ENCODE data around the gene SZRD1.
"Not testable (repeated sequence)": the region's sequence is repeated elsewhere in the genome, so short reads cannot be mapped to it uniquely, and the experiment has no call there.

The SZRD1 gene

GRCh38 chr1:16366722-16367257 lies at the start of gene SZRD1:
SZRD1 (plus strand) TSS chr1:16367242; CDS start chr1:16367258, 16 bp downstream.
- DNase-seq = peak; percentile 92 to 94

GRCh38 chr1:16318555-16318954 lies 48.5 kb upstream of the SZRD1 start:
- no peak for DNase-seq

GRCh38 chr1:16321176-16321867 lies 45.7 kb upstream of the SZRD1 start:
- DNase-seq = no peak

- no peak for DNase-seq
Measured at GRCh38 chr1:16324456-16324890, 42.6 kb upstream of the SZRD1 start.

GRCh38 chr1:16326833-16327404 lies 40.1 kb upstream of the SZRD1 start:
- no peak for DNase-seq

- no peak for DNase-seq
Measured at GRCh38 chr1:16334655-16335340, 32.2 kb upstream of the SZRD1 start.

GRCh38 chr1:16338961-16339360 lies 28.1 kb upstream of the SZRD1 start:
- no peak for DNase-seq

GRCh38 chr1:16340673-16341072 lies 26.4 kb upstream of the SZRD1 start:
- no peak for DNase-seq

- no peak for DNase-seq
Measured at GRCh38 chr1:16342331-16343062, 24.5 kb upstream of the SZRD1 start.

- DNase-seq = not testable (repeated sequence)
Measured at GRCh38 chr1:16343276-16343675, 23.8 kb upstream of the SZRD1 start.

GRCh38 chr1:16348414-16349182 lies 18.4 kb upstream of the SZRD1 start:
- DNase-seq = no peak

GRCh38 chr1:16349847-16350406 lies 17.1 kb upstream of the SZRD1 start:
- DNase-seq = no peak

GRCh38 chr1:16351456-16351993 lies 15.5 kb upstream of the SZRD1 start:
- DNase-seq = peak in 1 of 2 experiments; percentile 16

- DNase-seq = peak; percentile 90 to 91
Measured at GRCh38 chr1:16351994-16352841, 14.8 kb upstream of the SZRD1 start, which contains the start of gene FBXO42. FBXO42 (minus strand) TSS chr1:16352480; CDS start chr1:16315418, 37,062 bp downstream.

GRCh38 chr1:16352842-16353535 lies 14.1 kb upstream of the SZRD1 start:
- DNase-seq = no peak

- no peak for DNase-seq
Measured at GRCh38 chr1:16354619-16355018, 12.4 kb upstream of the SZRD1 start.

GRCh38 chr1:16356867-16357266 lies 10.2 kb upstream of the SZRD1 start:
- no peak for DNase-seq

GRCh38 chr1:16365146-16365498 lies 1.9 kb upstream of the SZRD1 start:
- DNase-seq = not testable (repeated sequence)

- DNase-seq = peak; percentile 85 to 88
Measured at GRCh38 chr1:16367258-16367967, 371 bp downstream of the SZRD1 start.
